ENCODE measurements around the gene TFAP2B. TPM values are rescaled to one million over a fixed set of nuclear protein-coding genes. Genes with fewer than 3 reads are reported as not detected.

TFAP2B gene
- total RNA-seq, 1 donor from 2014 or later: not detected

DNA sequence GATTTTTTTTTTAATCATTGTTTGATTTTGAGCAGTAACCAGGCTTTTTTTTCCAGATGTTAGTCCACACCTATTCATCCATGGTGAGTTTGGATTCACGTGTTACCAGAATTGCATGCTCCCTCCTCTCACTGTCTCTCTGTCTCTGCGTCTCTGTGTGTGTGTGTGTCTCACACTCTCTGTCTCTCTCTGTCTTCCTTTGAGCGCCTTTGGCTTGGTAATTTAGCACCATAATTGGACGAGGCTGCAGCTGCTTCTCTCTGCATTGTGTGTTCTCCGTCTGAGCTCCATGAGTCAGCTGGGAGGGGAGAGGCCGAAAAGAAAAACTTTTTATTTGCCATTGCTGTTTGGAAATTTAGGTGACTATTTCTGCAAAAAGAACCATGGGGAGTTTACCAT, 3.4 kb downstream of the TFAP2B start:
- intact Hi-C loops (cut with micrococcal nuclease): no loop called here
- no peak for ATAC-seq
- DNase-seq: no peak

DNA sequence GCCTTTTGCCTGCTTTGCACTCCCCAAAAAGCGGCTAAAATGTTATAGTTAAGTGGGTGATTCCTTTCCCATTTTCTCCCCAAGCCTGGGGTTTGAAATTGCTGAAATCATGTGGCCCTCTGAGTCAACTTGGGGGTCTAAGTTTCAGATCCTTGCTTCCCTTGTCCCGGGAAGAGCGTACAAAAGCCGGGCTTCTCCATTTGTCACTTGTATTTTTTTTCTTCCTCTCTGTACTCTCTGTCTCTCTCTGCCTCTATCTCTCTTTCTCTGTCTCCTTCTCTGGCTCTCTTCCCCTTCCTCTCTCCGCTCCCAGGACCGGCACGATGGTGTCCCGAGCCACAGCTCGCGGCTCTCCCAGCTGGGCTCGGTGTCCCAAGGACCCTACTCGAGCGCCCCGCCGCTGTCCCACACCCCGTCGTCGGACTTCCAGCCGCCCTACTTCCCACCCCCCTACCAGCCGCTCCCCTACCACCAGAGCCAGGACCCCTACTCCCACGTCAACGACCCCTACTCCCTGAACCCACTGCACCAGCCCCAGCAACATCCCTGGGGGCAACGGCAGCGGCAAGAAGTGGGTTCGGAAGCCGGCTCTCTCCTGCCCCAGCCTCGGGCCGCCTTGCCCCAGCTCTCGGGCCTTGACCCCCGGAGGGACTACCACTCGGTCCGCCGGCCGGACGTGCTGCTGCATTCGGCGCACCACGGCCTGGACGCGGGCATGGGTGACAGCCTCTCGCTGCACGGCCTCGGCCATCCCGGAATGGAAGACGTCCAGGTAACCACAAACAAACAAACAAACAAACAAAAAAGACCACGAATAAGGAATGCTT, 4.6 kb downstream of the TFAP2B start:
- ATAC-seq: no peak
- no peak for DNase-seq
- intact Hi-C loops (cut with micrococcal nuclease): no loop called here

DNA sequence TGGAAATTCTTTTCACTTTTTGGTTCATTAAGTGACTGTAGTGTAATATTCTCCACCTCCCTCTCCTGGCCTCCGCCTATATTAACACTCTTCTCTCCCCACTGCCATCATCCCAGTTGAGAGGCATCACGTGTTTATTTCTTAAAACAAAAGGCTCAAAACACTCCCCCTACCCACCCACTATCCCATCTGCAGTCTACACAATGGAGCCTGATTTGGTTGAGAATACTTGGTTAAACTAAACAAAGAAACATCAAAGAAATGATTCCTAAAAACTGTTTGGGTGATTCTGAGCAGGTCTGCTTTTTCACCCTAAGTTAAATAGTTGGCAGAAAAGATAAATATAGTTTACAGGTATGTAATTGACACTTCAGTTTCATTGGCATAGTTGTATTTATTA, 5.9 kb downstream of the TFAP2B start:
- ATAC-seq (no peak), DNase-seq (no peak)
- intact Hi-C loops (cut with micrococcal nuclease): no loop called here

DNA sequence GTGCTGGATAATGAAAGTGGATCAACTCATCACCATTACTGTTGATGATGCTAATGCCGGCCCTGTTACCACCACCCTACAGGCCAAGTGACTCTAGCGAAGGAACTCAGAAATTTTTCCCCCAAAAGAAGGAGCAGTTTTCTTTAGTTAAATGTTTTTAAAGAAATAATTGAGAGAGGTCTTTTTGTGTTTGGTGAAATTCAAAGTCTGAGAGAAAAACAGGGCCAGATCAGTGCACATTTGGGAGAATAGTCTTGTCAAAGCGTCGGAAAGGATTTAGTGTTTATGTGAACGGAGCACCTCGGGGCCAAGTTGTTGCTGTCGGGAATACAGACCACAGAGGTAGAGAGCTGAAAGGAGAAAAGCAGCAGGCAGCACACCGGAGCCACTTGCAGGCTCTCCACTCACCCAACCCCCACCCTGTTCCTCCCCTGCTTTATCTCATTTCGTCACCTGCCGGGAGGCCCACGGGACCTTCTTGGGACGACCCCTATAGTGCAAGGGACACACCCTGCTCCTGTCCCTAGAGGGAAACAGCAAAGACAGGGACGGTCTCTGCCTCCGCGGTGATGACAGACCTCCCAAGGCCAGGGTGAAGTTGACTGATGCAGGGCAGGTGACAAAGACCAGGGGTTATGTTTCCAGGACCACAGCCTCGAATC, 6.8 kb downstream of the TFAP2B start:
- DNase-seq (no peak), ATAC-seq (no peak)
- intact Hi-C loops (cut with micrococcal nuclease): no loop called here

DNA sequence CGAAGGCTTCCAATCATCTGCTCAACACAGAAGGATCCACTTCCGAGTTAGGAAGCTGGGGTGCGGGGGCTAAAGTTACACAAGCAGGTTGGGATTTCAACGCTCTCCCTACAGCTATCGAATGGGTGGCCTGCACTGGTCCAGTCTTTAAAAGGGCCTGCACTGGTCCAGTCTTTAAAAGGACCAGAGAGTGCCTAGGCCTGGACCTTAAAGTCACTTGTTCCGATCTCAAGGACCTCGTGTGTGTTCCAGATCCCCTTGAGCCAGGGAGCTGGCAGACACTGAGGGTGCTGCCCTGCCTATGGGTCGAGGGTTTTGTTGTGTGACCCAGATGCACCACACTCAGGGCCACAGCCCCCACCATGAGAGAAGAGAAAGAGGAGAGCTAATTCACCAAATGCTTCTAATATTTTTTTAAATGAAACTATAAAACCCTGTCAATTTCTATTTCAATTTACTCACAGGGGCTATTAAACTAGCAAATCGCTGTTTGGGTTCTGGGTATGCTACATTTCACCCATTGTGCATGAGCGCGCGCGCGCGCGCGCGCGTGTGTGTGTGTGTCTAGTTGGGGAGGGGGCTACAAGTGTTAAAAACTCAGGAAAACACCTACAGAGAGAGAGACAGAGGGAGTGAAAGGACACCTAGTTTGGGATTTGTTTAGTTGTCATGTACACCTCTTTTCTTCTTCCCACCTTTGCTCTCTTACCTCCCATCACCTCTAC, 7.5 kb downstream of the TFAP2B start:
- intact Hi-C loops (cut with micrococcal nuclease): no loop called here
- DNase-seq (no peak), ATAC-seq (no peak)

DNA sequence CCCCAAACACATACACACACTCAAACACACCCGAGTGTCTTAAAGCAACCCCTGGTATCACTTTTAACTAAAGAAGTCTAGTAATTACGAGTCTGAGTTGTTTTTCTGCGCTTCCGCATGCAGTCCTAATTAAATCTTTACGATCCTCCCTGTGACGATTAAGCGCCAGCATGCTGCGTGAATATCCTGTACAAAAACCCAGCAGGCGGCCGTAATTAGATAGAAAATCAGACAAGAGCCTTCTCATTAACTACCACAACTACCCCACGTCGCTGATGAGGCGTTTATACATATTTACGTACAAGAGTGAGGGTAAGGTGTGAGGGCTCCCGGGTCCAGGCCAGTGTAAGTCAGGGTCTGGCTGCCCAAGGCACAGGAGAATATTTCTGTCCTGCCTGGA, 8.1 kb downstream of the TFAP2B start:
- intact Hi-C loops (cut with micrococcal nuclease): no loop called here
- DNase-seq (no peak), ATAC-seq (no peak)

DNA sequence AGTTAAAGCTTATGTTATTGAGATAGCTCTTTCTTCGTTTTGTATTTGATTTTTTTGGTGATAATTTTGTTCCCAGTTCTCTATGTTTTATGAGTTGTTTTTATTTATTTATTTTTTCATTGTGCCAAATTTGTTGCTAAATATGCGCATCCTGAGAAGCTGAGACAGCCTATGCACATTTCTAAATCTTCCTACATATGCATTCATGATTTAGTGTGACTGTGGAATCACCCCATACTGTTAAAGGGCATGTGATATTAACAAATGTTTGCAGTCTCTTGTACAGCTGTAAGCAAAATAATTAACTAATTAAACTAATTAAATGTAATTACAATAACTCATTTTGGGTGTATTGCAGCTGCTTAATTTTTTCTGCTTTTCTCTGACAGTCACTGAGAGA, 10.4 kb downstream of the TFAP2B start:
- no peak for DNase-seq
- ATAC-seq: no peak
- intact Hi-C loops (cut with micrococcal nuclease): no loop called here

DNA sequence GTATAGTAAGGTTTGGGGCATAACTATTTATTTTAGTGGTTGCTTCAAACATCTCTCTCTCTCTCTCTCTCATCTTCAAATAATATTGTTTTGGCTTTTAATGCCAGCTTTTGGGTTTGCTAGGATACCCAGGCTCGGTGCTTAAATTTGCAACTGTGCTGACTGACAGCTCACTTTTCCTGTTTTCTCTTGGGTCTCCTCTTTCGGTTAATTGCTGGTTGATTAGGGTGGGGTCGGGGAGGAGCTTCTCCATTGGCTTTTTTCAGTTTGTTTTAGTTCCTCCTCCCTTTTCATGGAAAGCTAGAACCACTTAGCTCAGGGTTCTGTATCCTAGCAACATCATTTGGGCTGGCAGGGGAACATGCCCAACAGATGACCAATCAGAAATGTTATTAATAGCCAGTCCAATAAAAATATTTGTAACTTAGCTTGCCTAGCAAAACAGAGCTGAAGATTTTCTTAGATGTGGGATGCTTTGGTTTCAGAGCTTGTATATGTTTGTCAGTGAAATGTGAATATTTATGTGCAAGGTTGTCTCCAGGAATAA, 11.3 kb downstream of the TFAP2B start:
- intact Hi-C loops (cut with micrococcal nuclease): no loop called here
- ATAC-seq: no peak
- no peak for DNase-seq

DNA sequence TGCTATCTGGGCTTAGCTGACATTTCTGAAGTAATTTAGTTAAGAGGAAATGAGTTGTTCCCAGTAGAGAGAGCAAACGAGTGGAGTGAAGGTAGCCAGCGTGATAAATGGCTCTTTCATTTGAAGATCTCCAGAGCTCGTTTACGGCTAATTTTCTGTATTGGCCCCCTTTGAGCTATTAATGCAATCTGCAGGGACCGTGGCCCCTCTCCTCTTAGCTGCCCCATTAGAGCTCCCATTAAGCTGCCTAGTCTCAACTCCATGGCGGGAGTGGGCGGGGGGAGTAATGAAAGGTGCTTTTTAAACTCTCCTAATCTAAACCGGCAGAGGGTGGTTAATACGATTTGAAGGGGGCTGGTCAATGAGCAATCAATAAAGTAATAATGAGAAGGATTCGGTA, 12.5 kb downstream of the TFAP2B start:
- intact Hi-C loops (cut with micrococcal nuclease): no loop called here
- ATAC-seq: no peak
- no peak for DNase-seq

DNA sequence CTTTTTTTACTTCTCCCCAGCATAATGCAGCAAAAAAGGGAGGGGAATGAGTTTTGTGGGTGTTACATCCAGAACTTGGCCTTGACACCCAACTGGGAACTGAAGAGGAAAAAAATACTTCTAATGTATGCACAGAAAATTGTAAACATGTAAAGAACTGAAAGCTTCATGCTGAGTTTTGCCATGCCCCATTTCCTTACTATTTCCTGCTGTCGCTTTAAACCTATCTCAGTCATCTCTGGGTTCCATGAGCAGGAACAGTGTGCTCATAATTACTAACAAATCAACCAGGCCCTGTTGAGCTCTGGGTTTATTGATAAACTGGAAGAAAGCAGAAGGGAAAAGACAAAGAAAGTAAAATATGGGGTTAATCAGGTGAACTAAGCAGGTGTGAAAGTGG, 14.2 kb downstream of the TFAP2B start:
- no peak for ATAC-seq
- DNase-seq: no peak
- intact Hi-C loops (cut with micrococcal nuclease): no loop called here

DNA sequence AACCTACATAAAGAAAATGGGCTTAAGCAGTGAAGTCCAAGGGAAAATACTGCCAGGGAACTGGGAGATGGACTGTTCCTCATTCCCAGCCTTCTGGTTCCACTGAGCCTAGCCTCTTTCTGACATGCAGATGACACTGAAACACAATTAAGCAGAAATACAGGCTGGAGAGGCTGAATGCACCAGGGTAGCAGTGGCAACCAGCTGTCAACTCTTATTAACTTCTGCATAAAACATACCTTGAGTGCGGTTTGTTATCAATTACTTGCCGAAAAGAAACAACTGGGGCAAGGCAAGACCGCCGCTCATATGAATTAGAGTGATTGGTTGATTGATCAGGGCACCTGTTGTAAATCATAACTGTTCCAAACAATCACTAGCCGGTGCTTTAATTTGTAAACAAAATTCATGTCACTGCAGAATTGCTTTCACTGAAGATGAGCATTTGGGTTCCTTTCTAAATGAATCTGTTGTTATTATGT, 16.3 kb downstream of the TFAP2B start:
- DNase-seq: no peak
- intact Hi-C loops (cut with micrococcal nuclease): no loop called here
- ATAC-seq: no peak

DNA sequence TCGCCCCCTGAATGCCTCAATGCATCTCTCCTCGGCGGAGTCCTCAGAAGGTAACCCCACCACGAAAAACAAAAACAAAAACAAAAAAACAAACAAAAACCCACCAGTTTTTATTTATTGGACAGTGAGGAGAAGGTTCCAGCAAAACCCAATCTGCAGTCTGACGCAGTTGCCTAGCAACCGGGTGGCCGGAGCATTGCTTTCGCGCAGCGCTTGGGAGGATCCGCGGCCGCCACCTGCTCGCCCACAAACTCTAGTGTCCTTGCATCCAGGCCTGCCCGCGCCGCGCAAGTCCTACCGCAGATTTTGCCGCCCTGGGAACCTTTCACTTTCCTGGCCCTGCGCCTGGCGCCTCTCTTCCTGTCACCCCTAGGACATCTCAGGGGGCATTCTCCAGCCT, 17.6 kb downstream of the TFAP2B start:
- no peak for ATAC-seq
- DNase-seq: no peak
- intact Hi-C loops (cut with micrococcal nuclease): no loop called here

DNA sequence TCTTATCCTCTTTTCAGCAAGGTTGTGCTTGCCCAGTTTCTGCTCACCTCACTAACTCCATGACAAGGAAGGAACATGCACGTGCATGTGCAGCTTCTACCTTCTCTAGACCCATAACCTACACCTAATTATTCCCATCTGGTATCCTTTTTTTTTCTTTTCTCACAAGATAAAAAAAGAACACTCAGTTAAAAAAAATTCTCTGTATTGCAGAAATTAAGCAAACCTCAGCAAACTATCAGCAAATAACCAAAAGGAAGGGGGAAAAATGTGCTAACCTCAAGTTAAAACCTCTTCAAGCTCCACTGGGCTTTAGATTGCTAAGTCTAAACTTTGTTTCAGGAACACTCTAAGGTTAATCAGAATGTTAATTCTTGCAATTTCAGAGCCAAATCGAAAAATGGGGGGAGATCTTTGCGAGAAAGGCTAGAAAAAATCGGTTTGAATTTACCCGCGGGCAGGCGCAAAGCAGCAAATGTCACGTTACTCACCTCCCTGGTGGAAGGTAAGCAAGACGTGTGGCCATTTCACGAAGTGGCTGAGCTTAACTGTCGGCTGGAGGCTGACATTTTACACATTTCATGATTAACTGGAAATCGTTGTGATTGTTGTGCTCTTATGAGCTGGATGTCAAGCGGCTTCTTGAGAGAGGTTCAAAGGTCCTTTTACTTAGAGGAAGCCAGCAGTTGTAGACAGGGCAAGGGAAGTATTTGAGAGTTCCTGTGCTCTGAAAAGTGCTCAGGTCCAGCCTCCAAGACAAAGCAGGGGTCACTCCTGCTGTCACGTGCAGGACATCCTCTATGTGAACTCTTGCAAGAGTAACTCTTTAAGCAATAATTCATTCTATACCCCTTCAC, 19.1 kb downstream of the TFAP2B start:
- ATAC-seq: no peak
- DNase-seq: no peak
- intact Hi-C loops (cut with micrococcal nuclease): no loop called here

DNA sequence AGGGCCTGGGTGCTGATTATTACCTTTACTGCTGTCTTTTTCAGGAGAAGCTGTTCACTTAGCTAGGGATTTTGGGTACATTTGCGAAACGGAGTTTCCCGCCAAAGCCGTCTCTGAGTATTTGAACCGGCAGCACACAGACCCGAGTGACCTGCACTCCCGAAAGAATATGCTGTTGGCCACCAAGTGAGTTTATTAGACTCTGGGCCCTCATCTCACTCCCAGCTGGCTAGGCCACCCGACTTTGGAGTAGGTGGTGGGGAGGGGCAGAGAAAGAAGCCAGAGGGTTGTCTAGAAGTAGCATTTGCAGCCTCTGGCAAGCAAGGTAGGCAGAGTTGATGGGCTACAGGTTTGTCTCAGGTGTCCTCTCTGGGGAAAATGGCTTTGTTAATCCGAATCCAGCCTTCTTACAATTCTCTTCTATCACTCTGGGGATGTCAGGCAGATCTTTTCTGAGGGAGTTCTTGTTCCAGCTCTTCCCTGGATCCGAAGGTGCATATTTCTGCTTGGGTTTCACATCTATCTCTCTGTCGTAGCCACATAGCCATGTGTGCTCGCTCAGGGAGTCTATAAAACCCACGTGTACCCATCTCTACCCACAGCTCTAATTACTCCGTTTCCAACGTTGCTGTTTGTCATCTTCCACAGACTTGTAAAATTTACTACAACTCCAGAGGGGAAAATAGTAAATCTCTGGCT, 21.6 kb downstream of the TFAP2B start:
- no peak for DNase-seq
- ATAC-seq: no peak
- intact Hi-C loops (cut with micrococcal nuclease): no loop called here

DNA sequence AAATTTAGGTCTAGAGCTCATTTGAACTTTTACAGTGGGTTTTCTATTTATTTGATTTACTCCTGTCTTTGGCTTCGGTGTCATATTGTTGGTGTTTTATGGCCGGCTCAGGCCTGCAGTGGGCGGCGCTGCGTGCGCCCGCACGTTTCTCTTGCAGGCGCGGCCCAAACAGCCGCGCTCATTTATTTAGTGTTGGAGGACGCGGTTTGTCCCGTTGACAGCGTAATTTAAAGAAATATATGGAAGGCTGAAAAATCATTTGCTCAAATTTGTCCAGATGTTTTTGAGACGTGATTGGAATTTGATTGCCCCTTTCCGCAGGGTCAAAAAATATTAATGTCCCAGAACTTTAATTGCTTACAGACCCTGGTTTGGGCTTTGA, 22.1 kb downstream of the TFAP2B start:
- ATAC-seq (no peak), DNase-seq (no peak)
- intact Hi-C loops (cut with micrococcal nuclease): no loop called here

DNA sequence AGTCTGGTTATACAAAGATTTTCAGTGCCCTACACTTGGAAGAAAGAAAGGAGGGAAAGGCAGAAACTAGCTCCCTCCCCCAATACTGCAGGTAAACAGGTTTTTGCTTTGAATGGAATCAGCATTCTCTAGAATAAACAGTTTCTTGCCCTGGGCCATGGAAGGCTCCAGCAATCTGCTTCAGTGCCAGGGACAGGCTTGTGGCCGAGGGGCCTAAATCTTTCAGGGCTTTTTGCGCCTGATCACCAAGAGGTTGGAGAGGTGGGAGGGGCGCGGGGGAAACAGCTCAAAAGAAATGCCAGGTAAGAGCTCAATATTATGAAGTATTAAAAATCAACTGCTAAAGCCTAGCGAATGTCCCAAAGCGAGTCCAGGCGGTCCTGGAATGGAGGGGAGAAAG, 23.8 kb downstream of the TFAP2B start:
- ATAC-seq: no peak
- intact Hi-C loops (cut with micrococcal nuclease): no loop called here
- no peak for DNase-seq

DNA sequence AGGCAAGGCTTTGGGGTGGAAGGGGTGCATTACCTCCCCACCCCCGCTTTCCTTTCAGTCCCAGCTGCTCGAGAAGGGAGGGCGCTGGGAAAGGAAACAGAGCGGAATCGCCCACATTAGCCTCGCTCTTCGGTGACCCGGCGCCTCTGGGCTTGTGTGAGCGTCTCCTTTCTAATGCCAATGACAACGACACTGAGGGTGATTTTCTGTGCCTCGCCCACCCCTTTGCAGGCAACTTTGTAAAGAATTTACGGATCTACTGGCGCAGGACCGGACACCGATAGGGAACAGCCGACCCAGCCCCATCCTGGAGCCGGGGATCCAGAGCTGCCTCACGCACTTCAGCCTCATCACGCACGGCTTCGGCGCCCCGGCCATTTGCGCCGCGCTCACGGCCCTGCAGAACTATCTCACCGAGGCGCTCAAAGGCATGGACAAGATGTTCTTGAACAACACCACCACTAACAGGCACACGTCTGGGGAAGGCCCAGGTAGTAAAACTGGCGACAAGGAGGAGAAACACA, 24.3 kb downstream of the TFAP2B start:
- DNase-seq (no peak), ATAC-seq (no peak)
- intact Hi-C loops (cut with micrococcal nuclease): no loop called here

DNA sequence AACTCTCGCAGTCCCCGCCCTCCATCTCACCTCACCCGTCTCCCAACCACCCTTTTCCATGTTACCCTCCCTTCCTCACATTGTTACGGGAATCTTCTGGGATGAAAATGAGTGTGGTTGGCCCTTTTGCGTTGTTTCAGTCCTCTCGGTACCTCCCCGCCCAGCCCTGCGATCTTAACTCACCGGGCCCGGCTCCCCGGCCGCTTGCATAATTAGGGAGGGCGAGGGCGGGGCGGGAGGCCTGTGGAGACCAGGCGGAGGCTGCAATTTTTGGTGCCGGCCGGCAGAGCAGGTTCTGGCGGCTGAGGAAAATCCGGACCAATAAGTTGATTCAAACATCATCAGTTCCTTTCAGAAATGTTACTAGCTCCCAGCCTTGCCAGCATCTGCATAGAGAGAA, 25.2 kb downstream of the TFAP2B start:
- no peak for DNase-seq
- ATAC-seq: no peak
- intact Hi-C loops (cut with micrococcal nuclease): no loop called here

Measured in left ventricle myocardium superior (tissue), 1 donor.